B cell (primary cell): ENCODE results near the gene ZSWIM6. TPM values are rescaled to one million over a fixed set of nuclear protein-coding genes. Genes with fewer than 3 reads are reported as not detected.

Experiments used
- ATAC-seq: fragments of 200-7000 bp; cut with Tn5 transposase; one replicate; pipeline ENCODE4 v1.10.0; 2021; ENCODE audit warnings: low read depth, mild to moderate bottlenecking, moderate number of reproducible peaks, moderate library complexity
- CTCF ChIA-PET: fragments of 350-600 bp; sonication (Branson Sonifier 250); formaldehyde crosslinking; loops from one replicate; lab custom pipeline; 2021; ENCODE audit warnings: antibody characterized with exemption, inconsistent platforms; lab: Charles Lee
- POLR2A ChIA-PET: fragments of 350-600 bp; sonication (Branson Sonifier 250); formaldehyde crosslinking; loops from one replicate; lab custom pipeline; 2021; ENCODE audit warnings: antibody characterized with exemption; lab: Charles Lee
- DNase-seq: peaks from one replicate; pipeline ENCODE4 v3.0.0; 2013
- H2AFZ ChIP-seq: 2 replicates; pipeline ENCODE4 v1.6.1; 2012; ENCODE audit warnings: mild to moderate bottlenecking, low read depth, low read length; ENCODE audit not compliant: insufficient read depth, poor library complexity, severe bottlenecking
- H3K27ac ChIP-seq, 2 donors: 1 replicate in 1 of 2; 2 replicates in 1 of 2; pipeline ENCODE4 v1.5.1; 2012 to 2013; ENCODE audit warnings: low read length in 2 of 2, mild to moderate bottlenecking in 2 of 2, moderate library complexity in 1 of 2
- H3K27me3 ChIP-seq, 4 experiments: fragments of 200-600 bp in 1 of 4; sonication (generic) in 1 of 4; replicated peaks in 1 of 4; 1 replicate in 2 of 4; 2 replicates in 2 of 4; pipeline versions ENCODE4 v1.6.1 to v1.7.0; 2013 to 2016; ENCODE audit warnings: low read length in 3 of 4, mild to moderate bottlenecking in 2 of 4, mixed read lengths in 1 of 4, moderate library complexity in 1 of 4; ENCODE audit not compliant: insufficient read depth in 4 of 4, control insufficient read depth in 3 of 4; ENCODE audit errors: control extremely low read depth in 1 of 4
- H3K36me3 ChIP-seq, 2 experiments: replicated peaks in 1 of 2; 1 replicate in 1 of 2; 2 replicates in 1 of 2; pipeline versions ENCODE4 v1.6.1 to v1.7.1; 2013; ENCODE audit warnings: low read length in 1 of 2; ENCODE audit not compliant: insufficient read depth in 2 of 2, control insufficient read depth in 1 of 2; ENCODE audit errors: control extremely low read depth in 1 of 2, extremely low read depth in 1 of 2
- H3K4me1 ChIP-seq, 2 donors: fragments of 200-600 bp in 1 of 2; sonication (generic) in 1 of 2; 1 replicate in 1 of 2; 2 replicates in 1 of 2; pipeline versions ENCODE4 v1.5.1 to v1.6.1; 2013 to 2017; ENCODE audit warnings: low read length in 2 of 2; ENCODE audit not compliant: control insufficient read depth in 2 of 2, insufficient read depth in 2 of 2
- H3K4me2 ChIP-seq: replicated peaks from 2 replicates; pipeline ENCODE3; 2012; ENCODE audit warnings: mild to moderate bottlenecking, low read depth, low read length; ENCODE audit not compliant: poor library complexity, severe bottlenecking
- H3K4me3 ChIP-seq, 5 experiments: fragments of 200-600 bp in 1 of 5; sonication (generic) in 1 of 5; 1 replicate in 3 of 5; 2 replicates in 2 of 5; pipeline versions ENCODE4 v1.5.1 to v1.7.0; 2011 to 2016; ENCODE audit warnings: low read length in 4 of 5, mild to moderate bottlenecking in 4 of 5, low read depth in 2 of 5, control low read depth in 1 of 5, moderate library complexity in 1 of 5; ENCODE audit not compliant: insufficient read depth in 1 of 5; ENCODE audit errors: control extremely low read depth in 1 of 5, extremely low read depth in 1 of 5
- H3K79me2 ChIP-seq: fragments of 200-600 bp; sonication (generic); one replicate; pipeline ENCODE4 v1.6.0; 2016; ENCODE audit warnings: low read length; ENCODE audit not compliant: control insufficient read depth, insufficient read depth
- H3K9ac ChIP-seq: fragments of 200-600 bp; sonication (generic); 2 replicates; pipeline ENCODE4 v1.6.1; 2017; ENCODE audit warnings: mild to moderate bottlenecking, low read length, moderate library complexity
- H3K9me3 ChIP-seq, 3 donors: one replicate each; pipeline versions ENCODE4 v1.6.1 to v1.7.1; 2013; ENCODE audit warnings: low read length in 2 of 3; ENCODE audit not compliant: control insufficient read depth in 2 of 3, insufficient read depth in 1 of 3; ENCODE audit errors: control extremely low read depth in 1 of 3
- H4K20me1 ChIP-seq: 2 replicates; pipeline ENCODE4 v1.6.0; 2012; ENCODE audit warnings: mild to moderate bottlenecking, low read length; ENCODE audit not compliant: insufficient read depth, control insufficient read depth, poor library complexity, severe bottlenecking
- H3K27ac Mint-ChIP-seq: one replicate; pipeline ENCODE4 v1.8.0; 2021; ENCODE audit warnings: mixed read lengths
- H3K27me3 Mint-ChIP-seq: one replicate; pipeline ENCODE4 v1.8.0; 2021; ENCODE audit warnings: mixed read lengths
- H3K4me1 Mint-ChIP-seq: one replicate; pipeline ENCODE4 v1.8.0; 2021; ENCODE audit warnings: mixed read lengths
- H3K4me3 Mint-ChIP-seq: one replicate; pipeline ENCODE4 v1.8.0; 2021; ENCODE audit warnings: mixed read lengths
- H3K9me3 Mint-ChIP-seq: one replicate; pipeline ENCODE4 v1.8.0; 2022; ENCODE audit warnings: mixed read lengths; ENCODE audit not compliant: insufficient read depth
- CTCF ChIP-seq: fragments of 200-600 bp; IDR thresholded peaks from one replicate; pipeline ENCODE4 v1.8.0; 2022; ENCODE audit warnings: antibody characterized with exemption, mild to moderate bottlenecking
- EZH2 ChIP-seq: IDR thresholded peaks from 2 replicates; pipeline ENCODE4 v1.6.1; 2012; ENCODE audit warnings: borderline replicate concordance, low read depth, mild to moderate bottlenecking, moderate library complexity, low read length; ENCODE audit not compliant: insufficient read depth, poor library complexity, severe bottlenecking
- WGBS: methylation state at CpG from one replicate; pipeline ENCODE4 v1.1.5; 2013; ENCODE audit warnings: missing lambda C conversion rate; ENCODE audit not compliant: insufficient coverage; 5-methylcytosine and 5-hydroxymethylcytosine counted together
- intact Hi-C: fragments of 100-400 bp; cut with micrococcal nuclease; formaldehyde crosslinking; loops from one replicate; pipeline ENCODE4 v1.10.0; 2022
- polyA plus RNA-seq: library from polyadenylated mRNA; depleted of rRNA; stranded (reverse); fragments of >200 nt; gene quantifications from 2 replicates; pipeline ENCODE4 v1.2.3, GENCODE V29; 2012
- total RNA-seq, 2 donors: library from RNA; stranded (reverse); fragments of 120-200 nt in 1 of 2; gene quantifications; 1 replicate in 1 of 2; 2 replicates in 1 of 2; pipeline versions ENCODE4 v1.2.3 to v1.2.4, GENCODE V29; 2013 to 2022

ZSWIM6 gene
- total and polyA plus RNA-seq, 2 donors (not counting 1 experiment from before 2014, with no cell fraction given): 7.9 to 16.4 TPM

- 100% methylated on average over 1 of the region's 5 CpGs for WGBS
Observed at GRCh38 chr5:61299261-61299681, 32.8 kb upstream of the ZSWIM6 start.

More at GRCh38 chr5:61299261-61299681, 32.8 kb upstream of the ZSWIM6 start:
- Mint-ChIP-seq H3K27ac (no peak overlapping the region), H3K9me3 (no peaks in the 10 kb centered on the region), H3K4me1 (peaks cover 11% of the 10 kb centered on the region), H3K27me3 (no peaks in the 10 kb centered on the region), H3K4me3 (no peak overlapping the region)
- TF ChIP-seq CTCF (no peak), EZH2 (no peak)
- Histone ChIP-seq H4K20me1 (no peaks in the 10 kb centered on the region), H3K4me1 (peaks cover 2 to 6% of the 10 kb centered on the region in 2 donors), H3K27me3 (no peaks in the 10 kb centered on the region), H2AFZ (no peak overlapping the region), H3K79me2 (no peaks in the 10 kb centered on the region), H3K36me3 (no peaks in the 10 kb centered on the region), H3K9me3 (no peaks in the 10 kb centered on the region), H3K9ac (no peak overlapping the region), H3K4me3 (no peak overlapping the region), H3K27ac (no peak overlapping the region), H3K4me2 (no peak overlapping the region)
- no peak for ATAC-seq
- DNase-seq: no peak
- ChIA-PET CTCF (interaction anchor here (1.4 kb wide), 1 partner anchor 359 kb away, joined by 3 read pairs; no protein-coding TSS in a partner anchor), POLR2A (no interaction called here)
- intact Hi-C loops: no loop called here
